SK-N-SH (cell line): ENCODE data around the gene HSPA4. TPM values are rescaled to one million over a fixed set of nuclear protein-coding genes. Genes with fewer than 3 reads are reported as not detected.

ENCODE experiments used
- CTCF ChIA-PET: fragments of 300-600, 350-600 bp; formaldehyde crosslinking; extraction: SDS; loops from one replicate; lab custom pipeline; 2021; lab: Yijun Ruan, JAX
- POLR2A ChIA-PET: fragments of 350-600 bp; sonication (Branson Sonifier 250); formaldehyde crosslinking; extraction: SDS; loops from one replicate; lab custom pipeline; 2020; ENCODE audit warnings: antibody characterized with exemption, inconsistent platforms; lab: Yijun Ruan, JAX
- DNase-seq: peaks from one replicate; pipeline ENCODE4 v3.0.0; 2012
- H2AFZ ChIP-seq: fragments of 200-600 bp; sonication (generic); 2 replicates; pipeline ENCODE4 v1.8.1; 2016; ENCODE audit warnings: antibody characterized with exemption, mild to moderate bottlenecking, low read depth
- H3F3A ChIP-seq: fragments of 200-600 bp; sonication (generic); replicated peaks from 2 replicates; pipeline ENCODE3; 2016; ENCODE audit warnings: antibody characterized with exemption, mild to moderate bottlenecking; ENCODE audit not compliant: insufficient read depth
- H3K27ac ChIP-seq, 2 experiments: fragments of 200-500 bp in 1 of 2; fragments of 200-600 bp in 1 of 2; sonication (Bioruptor generic) in 1 of 2; sonication (generic), shearing (Covaris generic) in 1 of 2; 2 replicates each; pipeline versions ENCODE4 v1.5.1 to v1.6.1; 2014 to 2016; ENCODE audit warnings: low read depth in 2 of 2, inconsistent platforms in 1 of 2, low read length in 1 of 2, mild to moderate bottlenecking in 1 of 2, mixed read lengths in 1 of 2
- H3K27me3 ChIP-seq: fragments of 200-600 bp; sonication (generic), shearing (Covaris generic); 2 replicates; pipeline ENCODE4 v1.6.1; 2016; ENCODE audit warnings: mixed run types; ENCODE audit not compliant: insufficient read depth
- H3K36me3 ChIP-seq, 2 experiments: fragments of 200-500 bp in 1 of 2; fragments of 200-600 bp in 1 of 2; sonication (Bioruptor generic) in 1 of 2; sonication (generic) in 1 of 2; replicated peaks in 1 of 2; 2 replicates each; pipeline versions ENCODE3 to v1.5.1; 2014 to 2016; ENCODE audit warnings: low read length in 1 of 2, mild to moderate bottlenecking in 1 of 2; ENCODE audit not compliant: insufficient read depth in 2 of 2, control insufficient read depth in 1 of 2
- H3K4me1 ChIP-seq, 2 experiments: fragments of 200-500 bp in 1 of 2; fragments of 200-600 bp in 1 of 2; sonication (Bioruptor generic) in 1 of 2; sonication (generic), shearing (Covaris generic) in 1 of 2; 2 replicates each; pipeline versions ENCODE4 v1.5.1 to v1.6.1; 2014 to 2016; ENCODE audit warnings: low read depth in 1 of 2, low read length in 1 of 2, mixed run types in 1 of 2; ENCODE audit not compliant: insufficient read depth in 2 of 2, control insufficient read depth in 1 of 2
- H3K4me2 ChIP-seq: fragments of 200-600 bp; sonication (generic), shearing (Covaris generic); 2 replicates; pipeline ENCODE4 v1.6.1; 2017; ENCODE audit warnings: mixed run types
- H3K4me3 ChIP-seq, 2 experiments: fragments of 200-500 bp in 1 of 2; fragments of 200-600 bp in 1 of 2; sonication (Bioruptor generic) in 1 of 2; sonication (generic), shearing (Covaris generic) in 1 of 2; 2 replicates each; pipeline versions ENCODE4 v1.5.1 to v1.8.1; 2014 to 2016; ENCODE audit warnings: low read depth in 2 of 2, inconsistent platforms in 1 of 2, low read length in 1 of 2, mild to moderate bottlenecking in 1 of 2, mixed read lengths in 1 of 2, moderate library complexity in 1 of 2
- H3K79me2 ChIP-seq: fragments of 200-600 bp; sonication (generic); 2 replicates; pipeline ENCODE4 v1.8.1; 2017; ENCODE audit warnings: mild to moderate bottlenecking; ENCODE audit not compliant: insufficient read depth
- H3K9ac ChIP-seq: fragments of 200-600 bp; sonication (generic); 2 replicates; pipeline ENCODE4 v1.6.1; 2017; ENCODE audit warnings: mixed run types
- H3K9me2 ChIP-seq: fragments of 200-600 bp; sonication (generic); 2 replicates; pipeline ENCODE4 v1.6.1; 2017; ENCODE audit warnings: mixed run types
- H3K9me3 ChIP-seq: fragments of 200-600 bp; sonication (generic); 2 replicates; pipeline ENCODE4 v1.6.1; 2017; ENCODE audit warnings: mixed run types, mild to moderate bottlenecking, moderate library complexity
- H4K20me1 ChIP-seq: fragments of 200-600 bp; sonication (generic); 2 replicates; pipeline ENCODE4 v1.6.1; 2017; ENCODE audit warnings: mild to moderate bottlenecking, mixed run types; ENCODE audit not compliant: insufficient read depth
- ELF1 ChIP-seq: IDR thresholded peaks from 2 replicates; pipeline ENCODE4 v1.4.0; 2012
- EZH2phosphoT487 ChIP-seq: fragments of 200-600 bp; sonication (generic); IDR thresholded peaks from 2 replicates; pipeline ENCODE4 v1.6.1; 2017; ENCODE audit warnings: low read depth, mixed run types, mild to moderate bottlenecking, antibody characterized with exemption, moderate library complexity, borderline replicate concordance
- FOSL2 ChIP-seq: IDR thresholded peaks from 2 replicates; pipeline ENCODE4 v1.4.0; 2012; ENCODE audit warnings: low read depth, mild to moderate bottlenecking, moderate library complexity, borderline replicate concordance
- FOXM1 ChIP-seq: IDR thresholded peaks from 2 replicates; pipeline ENCODE4 v1.4.0; 2012; ENCODE audit warnings: low read depth, mild to moderate bottlenecking
- MXI1 ChIP-seq: IDR thresholded peaks from 2 replicates; pipeline ENCODE4 v1.6.1; 2012; ENCODE audit warnings: mild to moderate bottlenecking, low read depth, low read length, improper control_type of control experiment
- NFIC ChIP-seq: IDR thresholded peaks from 2 replicates; pipeline ENCODE4 v1.4.0; 2012; ENCODE audit warnings: borderline replicate concordance
- NRF1 ChIP-seq: IDR thresholded peaks from 2 replicates; pipeline ENCODE4 v1.6.1; 2012; ENCODE audit warnings: low read depth, mild to moderate bottlenecking, low read length
- POLR2AphosphoS5 ChIP-seq: IDR thresholded peaks from 2 replicates; pipeline ENCODE4 v1.6.1; 2012; ENCODE audit warnings: low read depth, low read length
- RAD21 ChIP-seq: IDR thresholded peaks from 2 replicates; pipeline ENCODE4 v1.6.1; 2012; ENCODE audit warnings: mild to moderate bottlenecking, low read length
- RCOR1 ChIP-seq: fragments of 150-350 bp; IDR thresholded peaks from 2 replicates; pipeline ENCODE4 v1.6.1; 2017; ENCODE audit warnings: antibody characterized with exemption, low read length
- RFX5 ChIP-seq: IDR thresholded peaks from 2 replicates; pipeline ENCODE4 v1.6.1; 2012; ENCODE audit warnings: mild to moderate bottlenecking, improper control_type of control experiment, low read length
- RXRA ChIP-seq: IDR thresholded peaks from 2 replicates; pipeline ENCODE4 v1.4.0; 2012; ENCODE audit warnings: low read depth, mild to moderate bottlenecking, borderline replicate concordance
- SIN3A ChIP-seq: IDR thresholded peaks from 2 replicates; pipeline ENCODE4 v1.6.1; 2012; ENCODE audit warnings: low read depth, mild to moderate bottlenecking, low read length, moderate library complexity, borderline replicate concordance
- TAF1 ChIP-seq: IDR thresholded peaks from 2 replicates; pipeline ENCODE4 v1.6.1; 2012; ENCODE audit warnings: low read depth, mild to moderate bottlenecking, low read length, moderate library complexity, borderline replicate concordance
- TCF12 ChIP-seq: IDR thresholded peaks from 2 replicates; pipeline ENCODE4 v1.4.0; 2012
- WGBS: methylation state at CpG from one replicate; pipeline ENCODE4 v1.1.6; 2017; ENCODE audit warnings: low lambda C conversion rate; 5-methylcytosine and 5-hydroxymethylcytosine counted together
- polyA plus RNA-seq, 3 experiments: library from polyadenylated mRNA; depleted of rRNA; stranded (reverse); fragments of >200 nt; gene quantifications; 2 replicates each; pipeline ENCODE4 v1.2.3, GENCODE V29; 2012
- TF ChIP-seq, protein P1 (sequence below): IDR thresholded peaks from 2 replicates; pipeline ENCODE4 v1.4.0; 2012; ENCODE audit warnings: low read depth, borderline replicate concordance
- TF ChIP-seq, protein P2 (sequence below): IDR thresholded peaks from 2 replicates; pipeline ENCODE4 v1.4.0; 2012; ENCODE audit warnings: low read depth, borderline replicate concordance
- TF ChIP-seq, protein P3 (sequence below): fragments of 150-350 bp; IDR thresholded peaks from 2 replicates; pipeline ENCODE4 v1.6.1; 2017; ENCODE audit warnings: antibody characterized with exemption, low read length, low read depth, borderline replicate concordance
- TF ChIP-seq, protein P4 (sequence below): IDR thresholded peaks from 2 replicates; pipeline ENCODE4; 2012

Gene HSPA4
- polyA plus RNA-seq, 1 of the 3 experiments (the other 2 are of a cell fraction): 18.8 TPM

DNA sequence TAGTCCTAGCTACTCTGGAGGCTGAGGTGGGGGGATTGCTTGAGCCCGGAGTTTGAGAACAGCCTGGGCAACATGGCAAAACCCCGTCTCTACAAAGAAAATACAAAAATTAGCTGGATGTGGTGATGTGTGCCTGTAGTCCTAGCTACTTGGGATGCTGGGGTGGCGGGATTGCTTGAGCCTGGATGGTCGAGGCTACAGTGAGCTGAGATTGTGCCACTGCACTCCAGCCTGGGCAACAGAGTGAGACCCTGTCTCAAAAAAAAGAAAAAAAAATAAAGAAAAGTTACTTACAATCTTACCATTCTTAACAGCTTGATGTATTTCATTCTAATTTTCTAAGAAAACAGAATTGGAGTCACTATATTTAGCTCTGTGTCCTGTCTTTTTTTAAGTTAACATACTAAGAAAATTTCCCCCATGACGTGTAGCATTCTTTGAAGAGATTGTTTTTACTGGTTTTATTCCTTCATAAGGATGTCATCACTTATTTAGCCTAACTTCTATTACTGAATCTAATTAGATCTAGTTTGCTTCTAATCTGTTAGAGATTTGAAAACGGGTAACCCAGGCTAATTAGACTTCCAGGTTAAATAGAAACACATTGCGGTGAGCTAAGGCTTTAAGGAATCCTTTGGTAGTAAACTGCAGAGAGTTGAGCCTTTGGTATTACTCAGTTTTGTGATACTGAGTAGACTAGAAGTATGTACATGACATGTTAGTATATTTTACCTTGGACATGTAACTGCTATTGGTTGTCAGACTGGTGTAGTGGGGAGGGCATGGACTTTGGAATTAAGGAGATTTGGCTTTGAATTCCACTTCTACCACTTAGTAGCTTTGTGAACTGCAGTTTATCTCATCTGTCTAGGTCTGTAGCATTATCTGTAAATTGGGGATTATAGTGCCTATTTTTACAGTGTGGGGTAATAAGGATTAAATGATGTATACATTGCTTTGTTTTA, 24.0 kb downstream of the HSPA4 start:
- peaks cover 23% of the 10 kb centered on the region for H4K20me1 ChIP-seq

DNA sequence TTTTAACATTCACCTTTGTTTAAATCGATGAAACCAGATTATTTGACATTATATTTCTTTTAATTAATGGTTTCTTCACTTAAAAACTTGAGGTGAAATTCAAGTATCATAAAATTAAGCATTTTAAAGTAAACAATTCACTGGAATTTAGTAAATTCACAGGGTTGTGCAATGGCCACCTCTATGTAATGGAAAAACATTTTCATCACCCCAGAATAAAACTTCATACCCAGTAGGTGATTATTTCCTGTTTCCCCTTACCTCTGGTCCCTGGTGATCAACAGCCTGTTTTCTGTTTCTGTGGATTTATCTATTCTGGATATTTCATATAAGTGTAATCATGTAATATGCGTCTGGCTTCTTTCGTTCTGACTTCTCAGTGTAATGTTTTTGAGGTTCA, 27.2 kb downstream of the HSPA4 start:
- CTCF ChIA-PET: no interaction called here
- Histone ChIP-seq H3K36me3 (peaks cover 23 to 54% of the 10 kb centered on the region in 2 experiments), H3K9me3 (no peaks in the 10 kb centered on the region), H3K4me2 (no peak overlapping the region), H3F3A (peaks cover 5% of the 10 kb centered on the region), H3K27me3 (no peaks in the 10 kb centered on the region), H2AFZ (no peak overlapping the region), H3K9me2 (no peaks in the 10 kb centered on the region), H3K27ac (no peak overlapping the region), H3K4me3 (no peak overlapping the region), H3K4me1 (peaks cover 3 to 4% of the 10 kb centered on the region in 2 experiments; a peak in 2 of 4 replicates), H3K79me2 (peaks cover 98% of the 10 kb centered on the region), H4K20me1 (peaks cover 36% of the 10 kb centered on the region), H3K9ac (no peak overlapping the region)
- POLR2A ChIA-PET: no interaction called here
- TF ChIP-seq SIN3A (no peak), RFX5 (no peak), RCOR1 (no peak), EZH2phosphoT487 (no peak)
- TF ChIP-seq, protein P1, sequence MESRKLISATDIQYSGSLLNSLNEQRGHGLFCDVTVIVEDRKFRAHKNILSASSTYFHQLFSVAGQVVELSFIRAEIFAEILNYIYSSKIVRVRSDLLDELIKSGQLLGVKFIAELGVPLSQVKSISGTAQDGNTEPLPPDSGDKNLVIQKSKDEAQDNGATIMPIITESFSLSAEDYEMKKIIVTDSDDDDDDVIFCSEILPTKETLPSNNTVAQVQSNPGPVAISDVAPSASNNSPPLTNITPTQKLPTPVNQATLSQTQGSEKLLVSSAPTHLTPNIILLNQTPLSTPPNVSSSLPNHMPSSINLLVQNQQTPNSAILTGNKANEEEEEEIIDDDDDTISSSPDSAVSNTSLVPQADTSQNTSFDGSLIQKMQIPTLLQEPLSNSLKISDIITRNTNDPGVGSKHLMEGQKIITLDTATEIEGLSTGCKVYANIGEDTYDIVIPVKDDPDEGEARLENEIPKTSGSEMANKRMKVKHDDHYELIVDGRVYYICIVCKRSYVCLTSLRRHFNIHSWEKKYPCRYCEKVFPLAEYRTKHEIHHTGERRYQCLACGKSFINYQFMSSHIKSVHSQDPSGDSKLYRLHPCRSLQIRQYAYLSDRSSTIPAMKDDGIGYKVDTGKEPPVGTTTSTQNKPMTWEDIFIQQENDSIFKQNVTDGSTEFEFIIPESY: no peak
- TF ChIP-seq, protein P2, sequence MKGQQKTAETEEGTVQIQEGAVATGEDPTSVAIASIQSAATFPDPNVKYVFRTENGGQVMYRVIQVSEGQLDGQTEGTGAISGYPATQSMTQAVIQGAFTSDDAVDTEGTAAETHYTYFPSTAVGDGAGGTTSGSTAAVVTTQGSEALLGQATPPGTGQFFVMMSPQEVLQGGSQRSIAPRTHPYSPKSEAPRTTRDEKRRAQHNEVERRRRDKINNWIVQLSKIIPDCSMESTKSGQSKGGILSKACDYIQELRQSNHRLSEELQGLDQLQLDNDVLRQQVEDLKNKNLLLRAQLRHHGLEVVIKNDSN: no peak
- 99% methylated on average over 3 of the region's 3 CpGs for WGBS
- DNase-seq: no peak

More for the DNA sequence above, 24.0 kb downstream of the HSPA4 start:
- peaks cover 9% of the 10 kb centered on the region for H3F3A ChIP-seq
- ChIA-PET POLR2A (no interaction called here), CTCF (interaction anchor here (1.0 to 1.2 kb wide), 2 partner anchors 13 to 36 kb away, joined by 3 to 4 read pairs; no protein-coding TSS in a partner anchor)
- no peak overlapping the region for H3K9ac ChIP-seq
- DNase-seq: no peak
- no peaks in the 10 kb centered on the region for H3K9me2 ChIP-seq
- 81% methylated on average over 7 of the region's 7 CpGs for WGBS
- peaks cover 95% of the 10 kb centered on the region for H3K79me2 ChIP-seq
- H3K27me3 ChIP-seq: no peaks in the 10 kb centered on the region
- no peak overlapping the region for H2AFZ ChIP-seq
- H3K4me2 ChIP-seq: no peak overlapping the region
- H3K9me3 ChIP-seq: no peaks in the 10 kb centered on the region
- H3K27ac ChIP-seq: peak overlapping the region in 1 of 2 experiments; percentile 42; a peak in 1 of 4 replicates
- H3K4me3 ChIP-seq: no peak overlapping the region
- H3K36me3 ChIP-seq: peaks cover 50 to 56% of the 10 kb centered on the region in 2 experiments
- no peak for TF ChIP-seq RAD21
- no peak for TF ChIP-seq POLR2AphosphoS5
- TF ChIP-seq NRF1: no peak
- no peak for TF ChIP-seq ELF1
- TF ChIP-seq MXI1: no peak
- TF ChIP-seq RCOR1: no peak
- no peak for TF ChIP-seq TAF1
- no peak for TF ChIP-seq EZH2phosphoT487
- TF ChIP-seq, protein P3, sequence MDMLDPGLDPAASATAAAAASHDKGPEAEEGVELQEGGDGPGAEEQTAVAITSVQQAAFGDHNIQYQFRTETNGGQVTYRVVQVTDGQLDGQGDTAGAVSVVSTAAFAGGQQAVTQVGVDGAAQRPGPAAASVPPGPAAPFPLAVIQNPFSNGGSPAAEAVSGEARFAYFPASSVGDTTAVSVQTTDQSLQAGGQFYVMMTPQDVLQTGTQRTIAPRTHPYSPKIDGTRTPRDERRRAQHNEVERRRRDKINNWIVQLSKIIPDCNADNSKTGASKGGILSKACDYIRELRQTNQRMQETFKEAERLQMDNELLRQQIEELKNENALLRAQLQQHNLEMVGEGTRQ: no peak
- no peak for TF ChIP-seq FOSL2
- TF ChIP-seq FOXM1: no peak
- TF ChIP-seq TCF12: no peak; the same call in 1 of the 2 replicates
- no peak for TF ChIP-seq RFX5
- TF ChIP-seq RXRA: no peak
- TF ChIP-seq, protein P4, sequence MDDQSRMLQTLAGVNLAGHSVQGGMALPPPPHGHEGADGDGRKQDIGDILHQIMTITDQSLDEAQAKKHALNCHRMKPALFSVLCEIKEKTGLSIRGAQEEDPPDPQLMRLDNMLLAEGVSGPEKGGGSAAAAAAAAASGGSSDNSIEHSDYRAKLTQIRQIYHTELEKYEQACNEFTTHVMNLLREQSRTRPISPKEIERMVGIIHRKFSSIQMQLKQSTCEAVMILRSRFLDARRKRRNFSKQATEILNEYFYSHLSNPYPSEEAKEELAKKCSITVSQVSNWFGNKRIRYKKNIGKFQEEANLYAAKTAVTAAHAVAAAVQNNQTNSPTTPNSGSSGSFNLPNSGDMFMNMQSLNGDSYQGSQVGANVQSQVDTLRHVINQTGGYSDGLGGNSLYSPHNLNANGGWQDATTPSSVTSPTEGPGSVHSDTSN: no peak
- TF ChIP-seq NFIC: no peak
- peaks cover 3 to 4% of the 10 kb centered on the region in 2 experiments; a peak in 2 of 4 replicates for H3K4me1 ChIP-seq
